ENCODE measurements around the gene CEP350. TPM values are rescaled to one million over a fixed set of nuclear protein-coding genes. Genes with fewer than 3 reads are reported as not detected.
"Not testable (repeated sequence)": the region's sequence is repeated elsewhere in the genome, so short reads cannot be mapped to it uniquely, and the experiment has no call there.

The CEP350 gene
- total RNA-seq, 8 experiments from 2014 or later = 21.8 to 65.4 (median 49.5) TPM

- in situ Hi-C loops (cut with MboI; ENCODE audit: low pct_unique_long_range_greater_than_20kb in 2 of 9, low sequenced_read_pairs in 9 of 9, unreplicated experiment in 9 of 9) = loop anchor here in 1 of 9 experiments (25.0 kb wide), 1 partner anchor 110 kb away; no protein-coding TSS in a partner anchor
These were observed 22.5 kb downstream of the CEP350 start for GRCh38 chr1:179976970-179977651.

GRCh38 chr1:179978199-179979079 is 23.8 kb downstream of the CEP350 start:
- H3K27ac ChIP-seq = no peak overlapping the region
- in situ Hi-C loops (cut with MboI; ENCODE audit: low pct_unique_long_range_greater_than_20kb in 2 of 9, low sequenced_read_pairs in 9 of 9, unreplicated experiment in 9 of 9) = loop anchor here in 1 of 9 experiments (25.0 kb wide), 1 partner anchor 109 kb away; no protein-coding TSS in a partner anchor
- 79 to 100% (median 92%) methylated on average over 2 to 5 of the region's 5 CpGs for WGBS, 10 experiments
- ATAC-seq (replicated peaks in 6 of 8) = no peak
- H3K4me3 ChIP-seq = no peak overlapping the region
- H3K4me1 ChIP-seq (replicated peaks in 1 of 2) = peaks cover 3 to 4% of the 10 kb centered on the region in 2 donors

More at GRCh38 chr1:179976970-179977651, 22.5 kb downstream of the CEP350 start:
- Histone ChIP-seq H3K4me3 (no peak overlapping the region), H3K27ac (no peak overlapping the region), H3K4me1 (replicated peaks in 1 of 2) (peaks cover 4% of the 10 kb centered on the region in 2 donors)
- peak in 3 of 8 experiments; percentile 27 to 48 (median 37) for ATAC-seq (replicated peaks in 6 of 8)
- 43 to 93% (median 80%) methylated on average over 1 to 4 of the region's 4 CpGs for WGBS, 10 experiments

GRCh38 chr1:179984101-179984500 is 29.5 kb downstream of the CEP350 start:
- WGBS, 10 experiments = 100% methylated on average over 1 of the region's 1 CpG; no CpG with 5 or more reads in 7 of the 10 experiments
- ATAC-seq (replicated peaks in 6 of 8) = no peak
- no peaks in the 10 kb centered on the region for H3K4me1 ChIP-seq (replicated peaks in 1 of 2)
- no peak overlapping the region for H3K27ac ChIP-seq
- in situ Hi-C loops (cut with MboI; ENCODE audit: low pct_unique_long_range_greater_than_20kb in 2 of 9, low sequenced_read_pairs in 9 of 9, unreplicated experiment in 9 of 9) = loop anchor here in 1 of 9 experiments (25.0 kb wide), 1 partner anchor 103 kb away; no protein-coding TSS in a partner anchor
- no peak overlapping the region for H3K4me3 ChIP-seq

GRCh38 chr1:179984942-179985341 is 30.3 kb downstream of the CEP350 start:
- in situ Hi-C loops (cut with MboI; ENCODE audit: low pct_unique_long_range_greater_than_20kb in 2 of 9, low sequenced_read_pairs in 9 of 9, unreplicated experiment in 9 of 9) = loop anchor here in 1 of 9 experiments (25.0 kb wide), 1 partner anchor 102 kb away; no protein-coding TSS in a partner anchor
- H3K4me3 ChIP-seq = no peak overlapping the region
- ATAC-seq (replicated peaks in 6 of 8) = no peak
- no peak overlapping the region for H3K27ac ChIP-seq
- no peaks in the 10 kb centered on the region for H3K4me1 ChIP-seq (replicated peaks in 1 of 2)

GRCh38 chr1:179990847-179991246 is 36.2 kb downstream of the CEP350 start:
- H3K4me1 ChIP-seq (replicated peaks in 1 of 2) = no peaks in the 10 kb centered on the region
- in situ Hi-C loops (cut with MboI; ENCODE audit: low pct_unique_long_range_greater_than_20kb in 2 of 9, low sequenced_read_pairs in 9 of 9, unreplicated experiment in 9 of 9) = loop anchor here in 1 of 9 experiments (25.0 kb wide), 1 partner anchor 96 kb away; no protein-coding TSS in a partner anchor
- no peak overlapping the region for H3K27ac ChIP-seq
- ATAC-seq (replicated peaks in 6 of 8) = no peak
- 79 to 100% (median 92%) methylated on average over 1 to 3 of the region's 3 CpGs for WGBS, 10 experiments
- H3K4me3 ChIP-seq = no peak overlapping the region

- no peak overlapping the region for H3K4me3 ChIP-seq
- in situ Hi-C loops (cut with MboI; ENCODE audit: low pct_unique_long_range_greater_than_20kb in 2 of 9, low sequenced_read_pairs in 9 of 9, unreplicated experiment in 9 of 9) = loop anchor here in 1 of 9 experiments (25.0 kb wide), 1 partner anchor 92 kb away; no protein-coding TSS in a partner anchor
- H3K4me1 ChIP-seq (replicated peaks in 1 of 2) = no peaks in the 10 kb centered on the region
- 14 to 100% (median 83%) methylated on average over 1 of the region's 1 CpG; no CpG with 5 or more reads in 2 of the 10 experiments for WGBS, 10 experiments
- no peak for ATAC-seq (replicated peaks in 6 of 8)
- no peak overlapping the region for H3K27ac ChIP-seq
These were observed 41.0 kb downstream of the CEP350 start for GRCh38 chr1:179995576-179995975.

- Histone ChIP-seq H3K27ac (no peak overlapping the region), H3K4me3 (no peak overlapping the region), H3K4me1 (replicated peaks in 1 of 2) (no peaks in the 10 kb centered on the region)
- no peak for ATAC-seq (replicated peaks in 6 of 8)
- WGBS, 10 experiments = 86 to 100% (median 94%) methylated on average over 1 of the region's 1 CpG; no CpG with 5 or more reads in 1 of the 10 experiments
- in situ Hi-C loops (cut with MboI; ENCODE audit: low pct_unique_long_range_greater_than_20kb in 2 of 9, low sequenced_read_pairs in 9 of 9, unreplicated experiment in 9 of 9) = loop anchor here in 1 of 9 experiments (25.0 kb wide), 1 partner anchor 91 kb away; no protein-coding TSS in a partner anchor
These were observed 41.5 kb downstream of the CEP350 start for GRCh38 chr1:179996099-179996498.

- WGBS, 10 experiments = 80 to 100% (median 97%) methylated on average over 1 to 2 of the region's 2 CpGs; no CpG with 5 or more reads in 1 of the 10 experiments
- Histone ChIP-seq H3K27ac (no peak overlapping the region), H3K4me1 (replicated peaks in 1 of 2) (no peaks in the 10 kb centered on the region), H3K4me3 (no peak overlapping the region)
- no peak for ATAC-seq (replicated peaks in 6 of 8)
- in situ Hi-C loops (cut with MboI; ENCODE audit: low pct_unique_long_range_greater_than_20kb in 2 of 9, low sequenced_read_pairs in 9 of 9, unreplicated experiment in 9 of 9) = no loop called here
These were observed 46.0 kb downstream of the CEP350 start for GRCh38 chr1:180000575-180000974.

- no peak for ATAC-seq (replicated peaks in 6 of 8)
- H3K4me1 ChIP-seq (replicated peaks in 1 of 2) = no peaks in the 10 kb centered on the region
- in situ Hi-C loops (cut with MboI; ENCODE audit: low pct_unique_long_range_greater_than_20kb in 2 of 9, low sequenced_read_pairs in 9 of 9, unreplicated experiment in 9 of 9) = no loop called here
- H3K4me3 ChIP-seq = no peak overlapping the region
- H3K27ac ChIP-seq = no peak overlapping the region
These were observed 47.8 kb downstream of the CEP350 start for GRCh38 chr1:180002437-180002836.

GRCh38 chr1:180003026-180003695 is 48.6 kb downstream of the CEP350 start:
- Histone ChIP-seq H3K27ac (no peak overlapping the region), H3K4me3 (no peak overlapping the region), H3K4me1 (replicated peaks in 1 of 2) (no peaks in the 10 kb centered on the region)
- in situ Hi-C loops (cut with MboI; ENCODE audit: low pct_unique_long_range_greater_than_20kb in 2 of 9, low sequenced_read_pairs in 9 of 9, unreplicated experiment in 9 of 9) = no loop called here
- ATAC-seq (replicated peaks in 6 of 8) = no peak
- 50 to 100% (median 95%) methylated on average over 1 to 3 of the region's 3 CpGs for WGBS, 10 experiments

- H3K4me1 ChIP-seq (replicated peaks in 1 of 2); ATAC-seq (replicated peaks in 6 of 8); H3K27ac ChIP-seq; H3K4me3 ChIP-seq; in situ Hi-C loops (cut with MboI; ENCODE audit: low pct_unique_long_range_greater_than_20kb in 2 of 9, low sequenced_read_pairs in 9 of 9, unreplicated experiment in 9 of 9): not testable (repeated sequence)
- WGBS, 10 experiments = 80 to 100% (median 89%) methylated on average over 1 of the region's 1 CpG; no CpG with 5 or more reads in 7 of the 10 experiments
These were observed 52.2 kb downstream of the CEP350 start for GRCh38 chr1:180006762-180007161.

- no peak for ATAC-seq (replicated peaks in 6 of 8)
- no peak overlapping the region for H3K27ac ChIP-seq
- 67 to 100% (median 100%) methylated on average over 1 of the region's 1 CpG; no CpG with 5 or more reads in 1 of the 10 experiments for WGBS, 10 experiments
- H3K4me1 ChIP-seq (replicated peaks in 1 of 2) = no peaks in the 10 kb centered on the region
- in situ Hi-C loops (cut with MboI; ENCODE audit: low pct_unique_long_range_greater_than_20kb in 2 of 9, low sequenced_read_pairs in 9 of 9, unreplicated experiment in 9 of 9) = no loop called here
- H3K4me3 ChIP-seq = no peak overlapping the region
These were observed 65.4 kb downstream of the CEP350 start for GRCh38 chr1:180020017-180020416.

Measured in motor neuron (in vitro differentiated cells).